COLO668 (cell line): ENCODE results near the gene KRT83.

Experiments used
- DNase-seq: peaks from one replicate; lab custom pipeline; 2025; ENCODE audit not compliant: unreplicated experiment; lab: John Stamatoyannopoulos, UW

The KRT83 gene

DNA sequence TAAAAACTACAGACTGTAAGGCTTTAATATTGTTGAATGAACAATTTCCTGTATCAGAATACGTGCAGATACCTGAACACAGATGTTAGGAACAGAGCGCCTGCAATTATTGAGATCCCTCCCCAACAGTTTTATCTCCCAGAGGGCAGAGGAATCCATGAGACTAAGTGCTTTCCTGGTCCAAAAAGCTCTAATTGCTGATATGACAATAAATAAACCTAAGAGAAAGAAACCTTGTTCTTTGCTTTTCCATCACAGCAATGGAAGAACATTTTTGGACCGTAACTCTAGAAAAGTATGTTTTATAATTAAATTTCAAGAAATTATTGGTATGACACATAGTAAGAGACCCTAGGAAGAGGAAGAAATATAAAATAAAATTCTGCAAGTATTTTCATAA lies 13.0 kb upstream of the KRT83 start:
- DNase-seq = no peak

DNA sequence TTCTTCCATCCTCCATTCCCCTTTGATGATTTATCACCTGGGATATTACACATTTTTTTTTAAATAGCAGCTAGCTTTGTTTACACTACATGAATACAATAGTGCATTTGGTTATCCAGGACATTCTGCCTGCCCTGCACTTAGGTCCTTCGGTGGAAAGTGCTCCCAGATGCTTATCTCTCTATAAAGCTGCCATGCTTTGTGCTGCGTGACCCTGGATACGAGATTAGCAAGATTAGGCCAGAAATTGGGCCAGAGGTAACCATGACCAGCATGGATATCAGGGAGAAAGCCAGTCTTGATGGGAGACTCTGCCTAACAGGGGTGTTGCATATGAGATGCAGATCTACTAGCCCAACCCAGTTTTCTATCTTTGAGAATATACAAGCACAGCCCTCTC lies 12.1 kb upstream of the KRT83 start:
- DNase-seq = no peak

DNA sequence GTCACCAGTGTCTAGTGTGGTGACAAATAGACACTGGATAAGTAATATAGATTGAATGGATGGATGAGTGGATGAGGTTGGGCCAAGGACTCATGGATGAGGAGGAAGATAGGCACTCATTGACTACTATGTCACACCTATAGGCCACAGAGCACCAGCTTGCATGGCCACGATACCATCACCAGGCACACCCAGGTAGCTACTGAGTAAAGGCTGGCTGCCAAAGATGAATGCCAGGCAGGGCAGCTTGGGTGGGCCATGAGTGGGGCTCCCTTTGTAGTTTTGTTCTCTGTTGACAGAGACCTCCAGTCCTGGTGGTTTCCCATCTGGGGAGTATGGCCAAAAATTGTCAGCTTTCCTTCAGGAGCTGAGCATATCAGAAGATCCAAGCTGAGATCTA lies 11.2 kb upstream of the KRT83 start:
- no peak for DNase-seq

DNA sequence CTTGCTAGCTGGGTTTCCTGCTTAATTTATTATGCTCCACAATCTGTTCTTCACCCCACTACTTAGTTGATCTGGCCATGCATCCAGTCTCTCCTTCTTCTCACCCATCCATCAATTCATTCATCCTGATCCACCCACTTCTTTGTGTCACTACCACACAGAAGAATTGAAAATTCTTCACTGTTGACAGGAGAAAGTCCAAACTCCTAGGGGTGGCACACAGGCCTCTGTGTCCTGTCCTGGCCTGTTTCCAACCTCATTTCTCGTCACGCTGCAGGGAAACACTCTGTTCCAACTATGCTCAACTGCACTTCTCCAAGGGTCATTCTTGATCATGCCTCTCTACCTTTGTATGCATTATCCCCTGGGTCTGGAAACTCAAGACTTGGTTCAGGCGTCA lies 10.6 kb upstream of the KRT83 start:
- no peak for DNase-seq

DNA sequence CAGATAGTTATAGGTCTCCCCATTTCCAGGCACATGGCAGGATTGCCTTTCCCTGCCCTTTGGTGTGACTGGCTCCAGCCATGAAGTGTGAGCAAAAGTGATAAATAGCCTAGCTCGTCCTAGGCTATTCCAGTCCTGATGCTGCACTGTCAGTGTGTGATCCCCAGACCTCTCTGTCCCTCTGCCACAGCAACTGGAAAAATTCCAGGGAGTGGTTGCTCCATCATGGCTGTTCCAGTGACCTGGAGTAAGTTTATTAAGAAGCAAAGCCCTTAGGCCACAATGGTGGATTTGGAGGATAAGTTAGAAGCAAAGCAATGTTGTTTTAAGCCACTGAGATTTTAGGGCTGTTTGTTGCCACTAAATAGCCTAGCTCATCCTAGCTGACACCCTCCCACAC lies 9.8 kb upstream of the KRT83 start:
- DNase-seq = no peak

- no peak for DNase-seq
These were observed 6.8 kb upstream of the KRT83 start for GRCh38 chr12:52327830-52328500.

DNA sequence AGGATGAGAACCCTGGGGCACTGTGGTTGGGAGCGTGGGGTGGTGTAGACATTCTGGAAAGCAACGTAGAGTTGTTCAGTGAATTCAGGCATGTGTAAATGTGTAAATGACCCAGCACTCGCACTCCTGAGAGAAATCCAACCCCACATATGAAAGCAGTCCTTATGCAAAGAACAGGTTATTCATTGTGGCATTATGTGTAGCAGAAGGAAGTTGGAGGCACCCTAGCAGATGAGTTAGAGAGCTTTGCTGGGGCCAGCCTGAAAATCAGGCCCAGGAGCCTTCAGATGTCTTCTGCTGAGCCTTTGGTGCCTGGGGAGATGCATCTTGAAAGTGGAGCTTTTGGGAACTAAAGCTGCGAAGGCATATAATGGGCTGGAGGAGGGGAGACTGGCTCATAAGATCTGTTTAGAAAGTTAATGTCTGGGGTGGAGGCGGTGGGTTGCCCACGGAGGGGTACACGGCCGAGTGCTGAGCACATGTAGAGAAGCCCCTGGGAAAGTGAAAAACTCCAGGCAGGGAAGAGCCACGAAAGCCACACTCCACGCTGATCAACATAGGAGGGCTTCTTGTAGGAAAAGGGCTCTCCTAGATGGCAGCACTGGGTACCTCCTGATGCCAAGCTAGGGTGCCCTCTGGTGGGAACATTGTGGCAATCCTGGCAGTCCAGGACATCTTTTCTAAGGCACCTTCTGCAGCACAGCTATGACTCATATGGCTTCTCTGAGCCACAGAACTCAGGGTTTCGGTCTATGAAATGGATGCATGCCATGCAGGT lies 6.0 kb upstream of the KRT83 start:
- peak; percentile 71 for DNase-seq

DNA sequence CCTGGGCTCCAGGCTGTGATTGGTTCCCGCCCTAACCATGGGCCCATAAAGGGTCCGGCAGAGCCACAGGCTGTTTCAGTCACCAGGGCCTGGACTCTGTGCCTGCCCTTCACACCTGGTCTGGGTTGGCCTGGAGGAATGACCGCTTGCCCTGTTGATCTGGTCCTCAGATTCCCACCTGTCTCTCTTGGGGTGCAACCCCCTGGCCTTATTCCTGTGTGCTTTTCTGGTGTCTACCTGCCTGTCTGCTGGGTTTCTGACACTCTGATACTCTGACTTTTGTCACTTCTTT lies 2.9 kb upstream of the KRT83 start:
- DNase-seq = no peak

DNA sequence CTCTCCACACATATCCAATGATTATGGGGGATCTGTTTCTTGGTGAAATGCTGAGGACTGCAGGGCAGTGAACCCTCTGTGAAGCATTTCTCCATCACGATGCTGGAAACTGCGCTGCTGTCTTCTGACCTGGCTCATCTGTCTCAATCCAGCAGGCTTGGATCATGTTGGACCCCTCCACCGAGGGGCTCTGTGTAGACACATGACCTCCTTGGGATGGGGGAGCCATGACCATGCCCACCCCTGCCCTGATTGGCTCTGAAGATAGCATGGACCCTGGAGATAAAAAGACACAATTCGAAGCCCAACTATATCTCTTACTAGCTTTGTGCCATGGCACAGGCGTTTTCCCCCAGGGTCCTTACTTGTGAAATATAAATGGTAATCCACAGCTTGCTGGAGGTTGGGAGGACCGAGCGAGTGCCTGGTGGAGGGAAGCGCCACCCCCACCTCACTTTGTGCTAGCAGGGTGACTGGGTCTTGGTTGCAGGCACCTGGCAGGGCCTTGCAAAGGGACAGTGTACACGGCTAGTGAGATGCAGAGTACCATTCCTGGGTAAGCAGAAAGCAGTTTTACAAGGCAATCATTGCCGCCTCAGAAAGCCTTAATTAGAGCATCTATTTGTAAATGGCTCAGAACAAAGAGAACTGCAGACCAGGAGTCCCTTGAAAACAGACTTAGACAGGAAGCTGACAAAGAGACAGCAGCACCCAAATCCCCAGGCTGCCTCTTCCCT lies 2.4 kb upstream of the KRT83 start:
- no peak for DNase-seq

- no peak for DNase-seq
These were observed 1.8 kb upstream of the KRT83 start for GRCh38 chr12:52323001-52323400.

DNA sequence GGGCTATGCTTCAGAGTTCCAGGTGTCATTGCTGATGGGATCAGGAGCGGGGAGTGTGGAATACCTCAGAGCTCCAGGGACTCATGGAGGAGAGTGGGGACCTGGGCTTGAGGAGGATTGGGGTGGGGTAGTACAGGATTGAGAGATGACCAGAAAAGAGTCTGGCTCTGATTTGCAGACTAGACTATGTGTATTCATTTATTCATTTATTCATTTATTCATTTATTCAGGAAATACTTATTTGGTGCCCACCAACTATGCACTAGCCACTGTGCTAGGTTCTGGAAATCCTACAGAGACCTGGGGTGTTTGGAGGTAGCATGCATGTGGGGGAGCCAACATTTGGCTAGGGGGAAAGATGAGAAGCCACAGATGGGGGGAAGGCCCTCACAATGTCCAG lies 871 bp upstream of the KRT83 start:
- DNase-seq = no peak

DNA sequence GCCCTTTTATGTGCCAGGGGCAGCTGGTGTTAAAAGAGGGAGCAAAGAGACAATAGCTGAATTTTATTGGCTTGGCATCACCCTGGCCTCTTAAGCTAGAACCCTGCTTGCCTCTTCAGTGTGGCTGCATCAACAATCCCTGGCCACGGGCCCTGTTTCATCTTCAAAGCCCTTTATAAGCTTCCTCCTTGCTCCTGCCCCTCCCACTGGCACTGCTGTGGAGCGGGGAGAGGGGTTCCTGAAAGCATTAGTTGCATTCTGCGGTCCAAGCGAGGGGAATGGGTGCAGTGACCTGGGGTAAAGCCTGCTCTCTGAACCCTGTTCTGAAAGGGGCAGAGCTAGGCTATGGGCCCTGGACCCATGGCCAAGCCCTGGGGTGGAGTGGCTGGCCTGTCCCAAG lies 220 bp upstream of the KRT83 start:
- peak; percentile 3 for DNase-seq

DNA sequence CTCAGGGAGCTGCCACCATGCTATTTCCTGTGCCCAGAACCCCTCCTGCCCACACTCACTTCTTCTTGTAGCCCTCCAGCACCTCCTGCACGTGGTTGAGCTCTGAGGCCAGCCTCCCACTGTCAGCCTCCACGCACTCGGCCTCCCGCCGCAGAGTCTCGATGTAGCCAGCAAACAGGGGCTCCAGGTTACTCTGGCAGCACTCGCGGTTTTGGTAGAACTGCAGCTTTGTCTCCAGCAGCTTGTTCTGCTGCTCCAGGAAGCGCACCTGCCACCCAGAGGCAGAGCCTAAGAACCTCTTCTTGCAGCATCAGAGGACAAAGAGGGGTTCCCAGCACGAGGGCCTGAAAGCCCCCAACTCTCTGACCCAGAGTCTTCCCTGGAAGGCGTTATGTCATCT lies 2.1 kb downstream of the KRT83 start:
- peak; percentile 16 for DNase-seq

- DNase-seq = no peak
These were observed 2.8 kb downstream of the KRT83 start for GRCh38 chr12:52318241-52318990.

- DNase-seq = no peak
These were observed 3.6 kb downstream of the KRT83 start for GRCh38 chr12:52317468-52318052.

DNA sequence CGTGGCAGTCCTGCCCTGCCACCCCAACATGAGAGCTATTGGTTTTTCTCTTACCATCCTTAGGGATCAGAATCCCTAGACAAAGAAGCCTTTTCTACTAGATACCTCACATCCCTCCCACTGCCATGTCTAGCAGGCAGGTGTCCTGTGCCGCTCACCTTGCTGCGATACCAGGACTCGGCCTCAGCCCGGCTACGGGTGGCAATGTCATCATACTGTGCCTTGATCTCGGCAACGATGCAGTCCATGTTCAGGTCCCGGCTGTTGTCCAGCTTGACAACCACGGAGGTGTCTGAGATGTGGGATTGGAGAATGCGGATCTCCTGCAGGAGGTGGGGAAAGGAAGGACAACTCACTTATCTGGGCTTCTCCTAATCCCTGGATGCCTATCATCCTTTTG lies 4.5 kb downstream of the KRT83 start:
- no peak for DNase-seq

- no peak for DNase-seq
These were observed 4.9 kb downstream of the KRT83 start for GRCh38 chr12:52316290-52316689.

- DNase-seq = peak; percentile 12
These were observed 5.5 kb downstream of the KRT83 start for GRCh38 chr12:52315721-52316120.

DNA sequence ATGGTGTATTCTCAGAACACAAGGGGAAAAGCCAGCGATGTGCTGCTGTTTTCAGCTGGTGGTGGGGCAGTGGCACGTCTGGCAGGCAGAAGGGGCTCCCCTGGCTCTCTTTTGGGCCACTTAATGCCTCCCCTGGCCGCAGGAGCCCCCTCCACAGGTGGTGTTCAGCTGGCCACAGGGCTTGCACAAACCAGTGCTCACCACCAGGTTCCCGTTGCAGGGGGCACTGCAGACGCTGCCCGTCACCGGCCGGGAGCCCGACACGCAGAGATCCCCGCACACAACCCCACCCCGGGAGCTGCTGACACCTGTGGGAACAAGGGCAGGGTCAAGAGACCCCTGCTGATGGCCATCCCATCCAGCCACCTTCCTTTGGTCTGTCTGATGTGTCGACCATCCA lies 6.7 kb downstream of the KRT83 start:
- no peak for DNase-seq

- DNase-seq = no peak
These were observed 7.3 kb downstream of the KRT83 start for GRCh38 chr12:52313926-52314325.

DNA sequence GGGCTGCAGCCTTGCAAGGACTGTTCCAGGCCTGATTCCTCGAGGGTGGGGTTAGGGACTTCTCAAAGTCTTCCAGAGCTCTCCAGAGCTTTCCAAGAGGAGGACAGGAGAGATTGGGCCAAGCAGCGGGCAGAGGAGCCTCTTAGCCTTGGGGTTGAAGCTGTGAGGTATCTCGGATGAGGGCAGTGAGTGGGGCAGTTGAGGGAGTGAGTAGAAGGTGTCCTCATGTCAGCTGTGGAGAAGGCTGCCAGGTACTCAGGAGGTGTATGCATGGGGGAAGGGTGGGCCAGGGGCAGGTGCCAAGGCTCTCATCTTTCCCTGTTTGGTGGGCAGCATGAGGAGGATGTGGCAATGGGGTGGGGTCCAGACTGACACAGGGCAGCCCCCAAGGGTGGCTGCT lies 7.7 kb downstream of the KRT83 start:
- DNase-seq = no peak
